ENCODE results near the gene GPR82.
"Not testable (repeated sequence)": the region's sequence is repeated elsewhere in the genome, so short reads cannot be mapped to it uniquely, and the experiment has no call there.

GPR82 gene, protein sequence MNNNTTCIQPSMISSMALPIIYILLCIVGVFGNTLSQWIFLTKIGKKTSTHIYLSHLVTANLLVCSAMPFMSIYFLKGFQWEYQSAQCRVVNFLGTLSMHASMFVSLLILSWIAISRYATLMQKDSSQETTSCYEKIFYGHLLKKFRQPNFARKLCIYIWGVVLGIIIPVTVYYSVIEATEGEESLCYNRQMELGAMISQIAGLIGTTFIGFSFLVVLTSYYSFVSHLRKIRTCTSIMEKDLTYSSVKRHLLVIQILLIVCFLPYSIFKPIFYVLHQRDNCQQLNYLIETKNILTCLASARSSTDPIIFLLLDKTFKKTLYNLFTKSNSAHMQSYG

DNA sequence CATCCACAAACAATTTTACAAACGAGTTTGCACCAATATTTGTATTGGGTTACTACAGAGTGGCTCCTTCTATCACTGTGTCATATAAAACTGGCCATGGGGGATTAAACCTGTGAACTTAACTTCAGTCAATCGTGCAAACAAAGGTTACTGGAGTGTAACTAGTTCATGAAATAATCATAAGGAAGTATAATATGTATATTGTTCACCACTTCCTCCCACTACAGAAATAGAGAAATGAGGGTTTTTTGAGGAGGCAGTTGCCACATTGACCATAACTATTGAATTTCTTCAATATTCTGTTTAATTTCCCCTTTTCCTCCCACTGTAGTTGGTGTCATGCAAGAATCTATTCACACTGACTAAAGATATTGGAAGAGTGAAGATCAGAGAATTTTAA is at the start of gene GPR82:
Gene GPR82, plus strand, starts transcription at position 356 of the 400 bp plus-strand sequence. CDS start 2,846 bp downstream, outside the sequence.
- no peak for DNase-seq (ENCODE audit: low read depth in 2 of 2)

- DNase-seq (ENCODE audit: low read depth in 2 of 2), result not testable (repeated sequence)
These were observed 47.6 kb upstream of the GPR82 start for GRCh38 chrX:41676361-41676760.

DNA sequence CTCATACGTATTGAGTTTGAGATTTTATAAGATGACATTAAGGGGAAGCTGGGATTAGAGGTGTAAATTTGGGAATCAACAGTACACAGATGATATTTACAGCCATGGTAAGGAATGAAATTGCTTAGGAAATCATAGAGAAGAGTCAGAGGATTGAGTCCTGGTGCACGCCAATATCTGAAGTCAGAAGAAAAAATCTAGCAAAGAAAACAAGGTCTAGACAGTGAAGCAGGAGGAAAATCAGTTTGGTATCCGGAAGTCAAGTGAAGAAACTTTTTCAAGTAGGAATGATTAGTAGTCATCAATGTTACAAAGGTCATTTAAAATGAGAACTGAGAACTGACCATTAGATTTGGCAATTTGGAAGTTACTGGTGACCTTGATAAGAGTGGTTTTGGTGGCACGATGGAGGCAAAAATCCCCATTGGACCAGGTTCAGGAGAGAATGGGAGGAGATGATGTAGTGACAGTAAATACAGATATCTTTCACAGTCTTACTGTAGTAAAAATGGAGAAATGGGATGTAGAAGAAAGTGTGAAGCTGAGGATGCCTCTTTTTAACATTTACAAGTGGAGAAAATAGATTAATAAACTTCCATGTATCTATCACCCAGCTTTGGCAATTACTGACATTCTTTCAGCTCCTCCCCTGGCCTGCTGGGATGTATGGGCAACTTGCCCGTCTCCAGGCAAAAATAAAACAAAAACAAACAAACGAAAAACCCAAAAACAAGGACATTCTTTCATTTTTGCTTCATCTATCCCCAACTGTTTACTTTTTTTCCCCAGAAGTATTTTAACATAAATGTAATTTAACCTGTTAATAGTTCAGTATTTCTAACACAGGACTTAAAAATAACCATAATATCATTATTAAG is 46.6 kb upstream of the GPR82 start:
- DNase-seq (ENCODE audit: low read depth in 2 of 2), result no peak

- DNase-seq (ENCODE audit: low read depth in 2 of 2), result no peak
These were observed 39.8 kb upstream of the GPR82 start for GRCh38 chrX:41684138-41684537.

DNA sequence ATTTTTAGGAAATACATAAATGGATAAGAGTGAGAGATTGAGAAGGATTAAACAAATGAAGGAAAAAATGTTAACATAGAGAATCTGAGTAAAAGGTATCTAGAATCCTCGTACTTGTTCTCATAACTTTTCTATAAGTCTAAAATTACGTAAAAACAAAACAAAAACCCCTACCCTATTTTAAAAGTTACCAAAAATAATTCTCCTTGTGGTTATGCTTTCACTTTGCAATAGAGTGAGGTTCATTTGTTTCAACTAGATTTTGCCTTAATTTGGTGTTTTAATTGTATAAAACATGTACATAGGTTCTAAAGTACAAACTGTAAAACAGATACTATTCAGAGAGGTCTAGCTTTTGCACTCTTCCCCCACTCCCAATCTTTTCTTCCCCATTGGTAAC is 39.0 kb upstream of the GPR82 start:
- no peak for DNase-seq (ENCODE audit: low read depth in 2 of 2)

DNA sequence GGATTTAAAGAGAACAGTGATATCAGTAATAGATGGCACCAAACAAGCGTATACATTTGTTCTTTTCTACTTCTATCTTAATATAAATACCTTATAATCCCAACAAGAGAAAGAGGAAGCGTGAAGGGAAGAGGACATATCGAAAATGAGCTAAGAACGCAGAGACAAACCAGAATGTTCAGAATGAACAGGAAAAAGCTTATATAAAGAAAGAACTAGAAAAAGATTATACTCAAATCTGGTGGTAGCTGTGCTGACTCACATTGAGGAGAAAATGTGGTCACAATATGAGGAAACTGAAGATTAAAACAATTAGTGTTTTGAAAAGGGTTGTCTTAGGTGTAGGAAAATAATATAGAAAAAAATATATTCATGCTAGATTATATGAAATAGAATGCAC is 37.2 kb upstream of the GPR82 start:
- DNase-seq (ENCODE audit: low read depth in 2 of 2), result no peak

- DNase-seq (ENCODE audit: low read depth in 2 of 2), result no peak
These were observed 35.8 kb upstream of the GPR82 start for GRCh38 chrX:41688156-41688555.

GRCh38 chrX:41688835-41689234 is 35.1 kb upstream of the GPR82 start, which contains the start of gene GPR34:
TSS of gene GPR34 (plus strand) at chrX:41688973. CDS start at chrX:41695634, 6,661 bp downstream.
- DNase-seq (ENCODE audit: low read depth in 2 of 2), result no peak

DNA sequence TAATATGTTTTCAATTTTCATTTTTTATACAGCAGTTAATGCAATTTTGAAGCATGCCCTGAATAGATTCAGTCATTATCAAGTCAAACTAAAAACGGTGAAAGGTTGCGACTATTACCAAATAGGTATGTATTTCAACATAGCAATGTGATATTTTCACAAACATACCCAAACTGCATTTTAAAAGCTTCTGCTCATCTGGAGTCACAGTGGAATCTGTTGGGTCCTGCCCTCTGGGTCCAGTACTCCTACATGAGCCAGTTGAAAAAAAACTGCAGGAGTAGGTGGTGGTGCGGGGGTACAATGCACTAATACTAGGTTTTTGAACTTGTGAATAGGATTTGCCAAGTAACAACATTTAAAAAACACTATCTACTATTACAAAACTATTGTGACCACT is 34.3 kb upstream of the GPR82 start:
- DNase-seq (ENCODE audit: low read depth in 2 of 2), result no peak

DNA sequence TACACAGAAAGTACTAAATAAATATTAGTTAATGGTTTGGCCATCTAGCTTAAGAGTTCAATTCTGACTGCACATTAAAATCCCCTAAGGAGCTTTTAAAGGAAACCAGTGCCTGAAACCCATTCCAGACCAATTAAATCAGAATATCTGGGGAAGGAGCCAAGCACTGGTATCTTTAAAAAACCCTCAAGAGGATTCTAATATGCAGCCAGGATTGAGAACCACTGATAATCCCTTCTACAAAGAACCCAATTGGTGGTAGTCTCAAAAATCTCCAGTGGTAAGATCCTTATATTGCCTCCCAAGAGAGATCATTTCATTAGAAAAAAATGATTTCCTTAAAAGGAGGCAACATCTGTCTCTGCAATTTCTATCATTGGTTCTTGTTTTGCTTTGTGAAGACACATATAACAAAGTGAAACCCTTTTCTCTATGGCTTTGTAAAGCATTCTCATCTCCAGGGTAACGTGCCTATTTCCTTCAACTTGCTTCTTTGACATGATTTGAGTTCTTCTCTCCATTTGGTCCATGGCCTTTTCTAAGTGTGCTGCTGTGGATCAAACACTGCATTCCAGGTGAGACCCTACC is 31.7 kb upstream of the GPR82 start:
- no peak for DNase-seq (ENCODE audit: low read depth in 2 of 2)

- no peak for DNase-seq (ENCODE audit: low read depth in 2 of 2)
These were observed 31.0 kb upstream of the GPR82 start for GRCh38 chrX:41693024-41693423.

GRCh38 chrX:41695426-41695825 is 28.6 kb upstream of the GPR82 start:
- DNase-seq (ENCODE audit: low read depth in 2 of 2), result no peak

GRCh38 chrX:41703574-41704029 is 20.4 kb upstream of the GPR82 start:
- DNase-seq (ENCODE audit: low read depth in 2 of 2), result no peak

- no peak for DNase-seq (ENCODE audit: low read depth in 2 of 2)
These were observed 18.9 kb upstream of the GPR82 start for GRCh38 chrX:41705042-41705441.

DNA sequence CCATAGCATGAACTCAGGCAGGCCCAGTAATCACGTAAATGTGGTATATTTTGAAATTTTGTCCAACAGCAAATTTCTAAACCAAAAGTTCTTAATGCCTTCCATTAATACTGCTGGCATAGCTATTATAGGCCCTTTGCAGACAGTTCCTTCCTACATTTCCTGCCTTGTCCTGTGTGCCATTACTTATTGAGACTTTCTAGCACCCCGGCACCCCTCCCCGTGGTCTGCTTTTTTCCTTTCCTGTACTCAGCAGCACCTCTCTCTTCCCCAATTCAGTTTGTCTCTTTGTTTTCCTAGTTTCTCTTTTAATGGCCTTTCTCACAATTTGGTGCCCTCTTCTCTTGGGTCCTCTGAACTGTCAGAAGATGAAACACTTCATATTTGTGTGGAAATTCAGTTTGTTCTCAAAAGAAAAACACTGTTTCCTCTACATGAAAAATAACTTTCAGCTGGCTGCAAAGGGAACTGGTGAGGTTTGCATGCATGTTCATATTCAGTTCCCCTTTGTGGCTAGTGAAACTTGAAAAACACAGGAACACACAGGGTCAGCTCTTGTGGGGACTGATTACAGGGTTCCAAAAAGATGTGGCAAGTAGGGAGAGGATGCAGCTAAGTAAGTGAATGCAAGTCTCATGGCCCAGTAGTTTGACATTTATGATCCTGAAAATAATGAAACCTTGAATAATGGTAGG is 18.2 kb upstream of the GPR82 start:
- no peak for DNase-seq (ENCODE audit: low read depth in 2 of 2)

GRCh38 chrX:41707218-41707617 is 16.8 kb upstream of the GPR82 start:
- DNase-seq (ENCODE audit: low read depth in 2 of 2), result no peak

- DNase-seq (ENCODE audit: low read depth in 2 of 2), result no peak
These were observed 15.5 kb upstream of the GPR82 start for GRCh38 chrX:41708486-41708885.

- no peak for DNase-seq (ENCODE audit: low read depth in 2 of 2)
These were observed 12.8 kb upstream of the GPR82 start for GRCh38 chrX:41711021-41711667.

DNA sequence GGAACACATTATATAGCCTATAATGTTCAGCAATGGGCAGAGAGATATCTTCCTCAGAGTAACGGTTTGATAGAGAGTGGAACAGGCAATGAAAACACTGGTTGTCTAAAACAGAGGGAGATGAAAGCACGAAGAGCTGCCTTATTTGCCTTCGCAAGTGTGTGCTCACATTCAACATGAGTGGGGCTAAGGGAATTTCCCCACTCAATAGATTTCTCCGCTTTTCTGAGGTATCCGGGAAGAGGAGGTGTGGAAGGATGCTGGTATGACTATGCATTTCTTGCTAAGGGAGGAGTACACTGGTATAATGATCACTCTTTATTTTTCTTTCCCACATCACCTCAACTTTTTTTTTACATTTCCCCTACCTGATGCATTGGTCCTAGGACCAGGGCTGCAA is 7.8 kb upstream of the GPR82 start:
- no peak for DNase-seq (ENCODE audit: low read depth in 2 of 2)

GRCh38 chrX:41716767-41717473 is 7.1 kb upstream of the GPR82 start:
- DNase-seq (ENCODE audit: low read depth in 2 of 2), result no peak
